Inferior parietal cortex (tissue), 1 donor: ENCODE data around the gene TEX53.

Experiments used
- DNase-seq: peaks from one replicate; pipeline ENCODE4 v3.0.0-alpha.2; 2016; ENCODE audit errors: extremely low spot score

The TEX53 gene

DNA sequence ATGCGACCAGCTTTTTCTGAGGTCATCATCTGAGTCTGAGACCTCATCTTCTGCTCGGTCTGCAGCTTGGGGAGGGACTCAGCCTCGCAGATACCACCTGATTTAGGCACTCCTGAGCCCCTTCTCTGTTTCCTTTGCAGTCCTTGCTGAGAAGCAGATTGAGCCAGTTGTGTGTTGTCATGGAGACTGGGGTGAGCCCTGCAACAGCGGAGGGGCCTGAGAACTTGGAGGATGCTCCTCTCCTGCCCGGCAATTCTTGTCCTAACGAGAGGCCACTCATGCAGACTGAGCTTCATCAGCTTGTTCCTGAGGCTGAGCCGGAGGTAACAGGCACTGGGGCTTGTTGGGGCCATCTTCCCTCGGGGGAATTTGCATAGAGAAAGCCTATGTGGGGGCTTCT is 19.2 kb downstream of the TEX53 start:
- DNase-seq = no peak

DNA sequence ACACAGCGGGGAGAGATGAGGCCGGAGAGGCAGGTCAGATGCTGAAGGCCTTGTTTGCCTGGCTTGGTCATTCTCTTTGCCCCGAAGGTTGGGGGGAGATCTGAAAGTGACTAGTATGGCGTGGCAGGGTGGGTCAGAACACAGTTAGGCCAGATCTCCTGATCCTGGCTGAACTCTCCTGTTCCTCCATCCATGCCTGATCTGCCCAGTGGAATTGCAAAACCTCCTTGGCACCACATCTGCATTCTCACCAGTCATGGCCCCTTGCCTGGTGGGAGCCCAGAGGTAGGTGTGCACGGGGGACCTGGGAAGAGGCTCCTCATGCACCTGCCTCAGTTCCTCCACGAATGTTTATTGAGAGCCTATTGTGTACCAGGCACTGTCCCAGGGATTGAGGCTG is 23.2 kb downstream of the TEX53 start:
- DNase-seq = no peak

DNA sequence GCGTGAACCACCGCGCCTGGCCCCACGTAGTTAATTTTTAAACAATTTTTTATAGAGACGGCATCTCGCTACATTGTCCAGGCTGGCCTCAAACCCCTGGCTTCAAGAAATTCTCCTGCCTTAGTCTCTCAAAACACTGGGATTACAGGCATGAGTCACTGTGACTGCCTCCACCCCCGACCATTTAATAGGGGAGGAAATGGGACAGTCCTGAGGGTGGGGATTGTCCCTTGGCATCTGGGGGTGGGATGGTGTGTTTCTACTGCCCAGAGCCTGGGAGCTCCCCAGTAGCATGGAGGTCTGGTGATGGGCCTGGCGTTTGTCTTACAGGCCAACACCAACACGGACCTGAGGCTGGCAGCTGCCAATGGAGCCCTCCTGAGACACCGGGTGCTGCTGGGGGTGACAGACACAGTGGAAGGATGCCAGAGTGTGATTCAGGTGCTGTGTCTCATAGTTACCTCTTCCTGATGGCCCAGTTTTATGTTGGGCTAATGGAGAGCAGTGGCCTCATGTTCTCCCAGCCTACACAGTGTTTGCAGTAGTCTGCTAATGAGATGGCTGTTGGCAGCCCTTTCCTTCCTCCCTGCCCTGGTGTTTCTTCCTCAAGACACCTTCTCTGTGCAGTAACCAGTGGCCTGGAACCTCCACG is 24.0 kb downstream of the TEX53 start:
- no peak for DNase-seq

DNA sequence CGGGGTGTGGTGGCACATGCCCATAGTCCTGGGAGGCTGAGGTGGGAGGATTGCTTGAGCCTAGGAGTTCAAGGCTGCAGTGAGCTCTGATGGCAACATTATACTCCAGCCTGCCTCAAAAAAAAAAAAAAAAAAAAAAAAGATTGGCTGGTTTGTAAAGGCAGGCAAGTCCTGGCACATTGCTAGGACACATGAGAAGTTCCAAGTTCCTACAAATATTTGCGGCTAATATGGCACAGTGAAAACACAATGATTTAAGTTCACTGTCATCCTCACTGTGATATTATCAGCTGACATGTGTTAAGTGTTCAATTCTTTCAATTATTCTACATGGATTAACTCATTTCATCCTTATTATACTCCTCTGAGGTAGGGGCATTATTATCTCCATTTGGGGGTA is 26.4 kb downstream of the TEX53 start:
- DNase-seq = no peak

DNA sequence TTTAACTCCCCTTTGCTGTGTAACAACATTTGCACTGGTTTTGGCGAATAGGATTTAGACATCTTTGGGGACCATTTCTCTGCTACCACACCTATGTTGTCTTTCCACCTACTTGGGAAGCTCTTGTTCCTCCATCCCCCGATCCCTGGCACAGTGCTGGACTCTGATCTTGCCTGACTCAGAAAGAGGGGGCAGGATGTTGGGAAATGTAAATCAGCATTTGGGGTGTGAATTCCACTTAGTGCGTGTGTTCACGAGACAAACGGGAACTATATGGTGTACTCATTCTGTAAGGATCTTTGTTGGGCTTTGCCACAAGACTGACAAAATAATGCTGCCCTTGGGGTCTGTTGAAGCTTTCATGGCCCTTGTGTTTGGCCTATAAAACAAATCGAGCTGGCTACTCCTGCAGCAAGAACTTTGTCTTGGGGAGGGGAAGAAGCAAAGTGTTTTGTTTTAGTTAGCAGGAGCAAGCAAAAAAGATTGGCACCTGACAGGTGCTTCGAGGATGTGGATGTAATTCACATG is 28.0 kb downstream of the TEX53 start:
- DNase-seq = peak; percentile 45

DNA sequence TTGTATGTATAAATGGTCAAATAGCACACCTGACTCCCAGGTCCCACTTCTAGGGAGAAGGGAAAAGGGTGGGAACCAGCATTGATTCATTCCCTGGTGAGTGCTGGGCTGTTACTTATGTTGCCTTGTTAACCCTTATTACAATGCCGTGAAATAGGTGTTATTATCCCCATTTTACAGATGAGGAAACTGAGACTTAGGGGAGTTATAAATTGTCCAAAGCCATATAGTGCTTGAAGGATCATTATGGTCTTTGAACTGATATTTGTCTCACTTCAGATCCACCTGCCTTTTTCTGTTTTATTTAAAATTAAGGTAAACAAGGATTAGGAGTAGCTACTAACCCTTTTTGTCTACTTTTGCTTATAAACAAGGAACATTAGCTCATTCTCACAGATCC is 30.1 kb downstream of the TEX53 start:
- no peak for DNase-seq

DNA sequence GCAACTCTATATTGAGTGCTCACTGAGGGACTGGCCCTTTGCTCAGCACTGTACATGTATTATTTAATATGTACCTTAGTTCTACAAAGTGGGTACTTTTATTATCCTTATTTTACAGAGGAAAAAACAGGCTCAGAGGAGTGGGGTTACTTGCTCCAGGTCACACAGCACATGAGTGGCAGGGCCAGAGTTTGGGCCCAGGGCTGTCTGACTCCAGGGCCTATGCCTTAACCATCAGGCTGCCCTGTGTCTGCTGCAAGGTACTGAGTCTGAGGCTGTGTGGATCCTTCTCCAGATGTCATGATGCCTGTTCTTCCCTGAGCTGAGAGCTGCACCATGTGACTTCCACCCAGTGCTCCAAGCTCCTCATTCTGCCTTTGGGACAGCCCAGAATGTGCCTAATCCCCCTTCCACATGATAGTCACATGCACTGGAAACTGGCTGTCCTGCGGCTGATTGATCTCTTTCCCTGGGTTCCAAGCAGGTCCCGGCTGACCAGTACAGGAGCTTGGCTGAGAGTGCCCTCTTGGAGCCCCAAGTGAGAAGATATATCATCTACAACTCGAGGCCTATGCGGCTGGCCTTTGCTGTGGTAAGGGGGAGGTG is 31.1 kb downstream of the TEX53 start:
- DNase-seq = no peak

DNA sequence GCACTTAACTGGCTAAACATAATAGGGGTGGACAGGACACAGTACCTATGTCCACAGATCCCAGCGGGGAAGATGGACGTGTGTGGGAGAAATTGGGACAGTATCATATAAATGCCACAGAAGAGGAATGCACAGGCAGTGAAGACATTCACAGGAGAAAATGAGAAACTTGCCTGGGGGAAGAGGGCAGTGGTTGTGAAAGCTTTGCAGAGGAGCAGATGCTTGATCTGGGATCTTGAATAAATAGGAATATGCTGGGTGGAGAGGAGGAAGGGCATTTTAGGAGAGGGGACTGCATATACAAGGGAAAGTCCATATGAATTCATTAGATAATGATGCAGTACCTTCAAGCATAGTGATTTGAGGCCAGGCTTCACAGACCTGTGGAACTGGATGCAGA is 32.9 kb downstream of the TEX53 start:
- DNase-seq = no peak

DNA sequence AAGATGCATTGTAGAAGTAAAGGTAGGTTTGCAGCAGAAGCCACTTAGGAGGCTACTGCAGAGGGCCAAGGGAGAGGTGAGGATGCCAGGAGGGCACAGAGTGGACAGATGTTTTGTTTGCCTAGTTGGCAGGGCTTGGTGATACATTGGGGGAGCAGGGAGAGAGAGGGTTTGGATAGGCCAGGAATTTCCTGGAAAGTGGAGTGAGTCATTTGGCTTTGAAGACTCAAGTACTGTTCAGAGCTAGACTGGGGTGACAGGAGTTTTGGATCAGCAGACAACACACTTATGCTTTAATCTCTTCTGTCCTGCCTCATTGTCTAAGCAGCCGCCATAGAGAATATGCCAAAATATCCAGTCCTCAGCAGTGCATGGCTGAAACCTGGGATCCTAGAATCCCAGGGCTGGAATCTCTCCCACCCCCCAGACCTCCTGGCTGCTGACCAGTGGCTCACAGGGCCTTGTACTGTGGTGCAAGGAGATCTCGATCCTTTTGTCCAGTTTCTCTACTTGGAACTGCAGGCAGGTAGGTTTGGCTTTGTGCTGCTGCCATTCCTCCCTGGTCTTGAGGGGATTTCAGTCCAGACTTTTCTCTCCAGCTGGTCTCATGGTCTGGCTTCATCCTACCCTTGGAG is 35.5 kb downstream of the TEX53 start:
- no peak for DNase-seq

DNA sequence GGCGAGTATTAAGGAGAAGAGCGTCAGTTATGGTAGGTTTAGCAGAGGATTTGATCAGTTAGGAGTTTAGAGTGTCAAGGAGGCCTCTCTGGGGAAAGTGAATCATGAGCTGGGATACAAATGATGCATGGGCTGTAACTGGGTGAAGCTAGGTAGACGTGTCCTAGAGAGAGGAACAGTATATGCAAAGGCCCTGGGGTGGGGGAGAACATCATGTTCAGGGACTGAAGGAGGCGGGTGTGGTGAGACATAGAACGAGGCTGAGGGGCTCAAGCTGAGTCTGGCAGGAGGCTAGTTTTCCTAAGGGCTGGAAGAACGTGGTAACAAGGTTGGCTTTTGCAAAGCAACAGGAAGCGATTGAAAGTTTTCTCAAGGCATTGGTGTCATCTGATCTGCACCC is 36.0 kb downstream of the TEX53 start:
- no peak for DNase-seq

DNA sequence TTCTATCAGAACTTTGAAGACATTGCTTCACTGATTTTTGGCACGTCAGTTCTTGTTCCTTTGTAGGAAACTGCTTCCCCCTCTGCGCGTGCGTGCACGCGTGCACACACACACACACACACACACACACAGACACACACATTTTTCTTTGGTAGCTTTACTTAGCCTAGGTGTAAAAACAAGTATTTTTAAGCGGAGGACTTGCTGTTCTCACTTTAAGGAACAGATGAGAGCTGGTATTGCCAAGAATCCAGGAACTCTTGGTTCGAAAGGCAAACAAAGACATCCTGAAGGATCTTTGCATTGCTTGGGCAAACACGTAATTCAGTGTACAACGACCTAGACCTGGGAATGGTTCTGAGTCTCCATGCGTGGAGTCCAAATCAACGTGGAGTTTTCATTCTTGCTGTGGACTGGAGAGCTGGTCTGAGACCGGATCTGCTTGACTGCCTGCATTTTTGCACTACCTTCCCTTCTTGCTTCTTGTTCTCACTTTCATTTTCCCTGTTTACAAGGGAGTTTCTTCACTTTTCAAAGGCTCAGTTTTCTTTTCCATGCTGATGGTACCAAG is 38.3 kb downstream of the TEX53 start:
- DNase-seq = peak; percentile 59

DNA sequence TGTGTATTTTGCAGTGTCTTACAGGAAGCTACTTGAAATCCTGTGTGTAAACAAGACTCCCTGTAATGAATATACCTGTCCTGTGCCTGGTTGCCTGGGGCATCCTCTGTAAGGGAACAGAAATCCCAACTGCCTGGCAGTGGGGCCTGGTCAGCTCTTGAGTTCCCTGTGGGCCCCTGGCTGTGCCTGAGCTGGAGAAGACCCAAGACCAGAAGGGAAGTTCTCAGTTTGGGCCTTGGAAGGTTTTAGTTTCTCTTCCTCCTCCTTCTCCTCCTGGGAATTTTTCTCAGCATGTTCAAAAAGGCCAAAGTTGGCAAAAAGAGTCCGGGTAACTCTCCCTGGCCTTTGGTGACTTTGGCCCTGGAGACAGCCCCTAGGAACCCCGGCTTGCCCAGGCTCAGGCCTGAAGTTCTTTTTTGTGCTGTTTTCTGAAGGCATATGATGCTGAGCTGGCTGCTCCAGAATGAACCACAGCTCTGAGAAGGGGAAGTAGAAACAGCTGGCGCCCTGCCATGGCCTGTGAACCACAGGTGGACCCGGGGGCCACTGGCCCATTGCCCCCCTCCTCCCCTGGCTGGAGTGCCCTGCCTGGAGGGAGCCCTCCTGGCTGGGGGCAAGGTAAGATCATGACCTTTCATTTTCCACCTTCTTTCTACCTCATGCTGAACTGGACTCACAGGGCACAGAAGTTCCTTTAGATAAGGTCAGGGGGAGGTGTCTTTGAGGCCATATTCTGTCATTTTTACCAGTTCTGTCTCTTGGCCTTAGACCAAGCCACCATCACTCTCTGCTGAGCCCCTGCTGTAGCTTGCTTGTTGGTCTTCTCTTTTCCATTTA is 40.7 kb downstream of the TEX53 start:
- DNase-seq = peak; percentile 28

DNA sequence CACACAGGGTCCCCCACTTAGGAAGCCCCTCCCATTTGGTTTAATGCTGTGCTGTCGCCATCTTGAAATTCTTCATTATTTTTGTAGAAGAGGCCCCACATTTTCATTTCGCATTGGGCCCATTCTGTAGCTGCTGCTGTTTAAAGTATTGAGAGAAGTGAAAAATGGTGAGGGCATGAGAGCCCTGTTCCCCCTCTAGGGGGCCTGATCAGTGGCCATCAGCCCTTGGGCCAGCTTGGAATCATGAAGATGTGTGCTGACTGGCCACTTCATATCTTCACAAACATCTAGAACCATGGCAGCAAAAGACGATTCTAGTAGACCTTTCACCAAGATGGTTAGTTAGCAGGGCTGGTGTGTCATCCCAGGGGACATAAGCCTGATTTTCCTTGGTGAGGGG is 43.2 kb downstream of the TEX53 start:
- DNase-seq = no peak

DNA sequence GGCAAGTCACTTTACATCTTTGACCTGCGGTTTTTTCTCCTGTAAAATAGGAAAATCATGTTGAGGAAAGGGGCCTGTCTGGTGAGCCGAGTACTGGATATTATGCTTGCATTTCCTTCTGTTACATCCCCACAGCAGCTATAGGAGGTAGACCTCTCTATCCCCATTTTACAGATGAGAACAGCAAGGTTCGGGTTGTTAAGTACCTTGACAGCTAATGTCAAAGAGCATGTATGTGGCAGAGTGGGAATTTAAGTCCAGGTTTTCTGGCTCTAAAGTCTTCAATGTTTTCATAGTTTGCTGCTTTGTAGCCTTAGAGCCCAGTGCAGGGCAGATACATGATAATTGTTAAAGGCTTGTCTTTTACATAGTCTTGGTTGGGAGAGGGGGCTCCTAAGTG is 43.7 kb downstream of the TEX53 start:
- DNase-seq = no peak

DNA sequence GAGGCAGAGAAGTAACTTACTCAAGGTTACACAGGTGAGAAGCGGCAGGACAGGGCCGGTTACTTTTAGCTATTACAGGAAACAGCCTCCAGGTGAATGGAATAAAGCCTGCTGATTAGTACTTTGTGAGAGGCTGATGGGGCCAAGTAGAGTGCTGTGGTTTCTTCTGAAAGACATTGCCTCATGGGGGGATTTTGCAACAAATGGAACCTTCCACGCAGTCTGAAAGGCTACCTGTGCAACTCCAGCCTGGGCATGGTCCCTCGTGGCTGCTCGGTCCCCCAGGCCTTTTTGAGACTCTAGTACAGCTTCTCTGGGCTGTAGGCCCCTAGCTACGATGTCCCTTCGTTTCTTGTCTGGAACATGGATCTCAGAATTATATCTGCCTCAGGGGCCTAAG is 44.5 kb downstream of the TEX53 start:
- DNase-seq = no peak

DNA sequence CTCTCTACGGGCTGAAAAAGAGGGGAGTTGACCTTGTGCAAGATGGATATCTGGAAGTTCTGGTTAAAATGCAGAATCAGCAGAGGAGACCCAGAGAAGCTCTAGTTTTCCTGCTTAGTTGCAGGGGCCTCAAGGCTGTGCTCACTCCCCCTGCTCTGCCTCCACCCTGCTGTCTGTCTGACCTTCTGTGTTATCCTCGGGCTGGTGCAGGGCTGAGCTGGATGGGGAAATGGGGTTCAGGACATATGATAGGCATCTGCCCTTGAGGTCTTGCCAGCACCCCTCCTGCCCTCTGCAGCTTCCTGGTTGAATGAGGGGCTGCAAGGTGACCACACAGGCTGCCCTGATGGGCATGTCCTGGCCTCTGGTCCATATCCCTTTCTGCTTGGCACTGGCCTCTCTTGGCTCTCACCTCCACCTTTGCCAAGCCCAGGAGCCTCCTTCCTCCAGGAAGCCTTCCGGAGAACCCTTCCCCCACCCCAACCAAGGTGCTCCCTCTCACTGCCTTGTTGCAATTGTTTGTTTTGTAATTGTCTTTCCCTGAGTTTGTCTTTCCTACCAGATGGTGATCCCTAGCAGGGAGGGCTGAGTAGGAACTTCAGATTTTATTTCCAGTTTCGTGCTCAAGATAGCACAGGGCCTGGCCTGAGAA is 45.2 kb downstream of the TEX53 start:
- DNase-seq = no peak

DNA sequence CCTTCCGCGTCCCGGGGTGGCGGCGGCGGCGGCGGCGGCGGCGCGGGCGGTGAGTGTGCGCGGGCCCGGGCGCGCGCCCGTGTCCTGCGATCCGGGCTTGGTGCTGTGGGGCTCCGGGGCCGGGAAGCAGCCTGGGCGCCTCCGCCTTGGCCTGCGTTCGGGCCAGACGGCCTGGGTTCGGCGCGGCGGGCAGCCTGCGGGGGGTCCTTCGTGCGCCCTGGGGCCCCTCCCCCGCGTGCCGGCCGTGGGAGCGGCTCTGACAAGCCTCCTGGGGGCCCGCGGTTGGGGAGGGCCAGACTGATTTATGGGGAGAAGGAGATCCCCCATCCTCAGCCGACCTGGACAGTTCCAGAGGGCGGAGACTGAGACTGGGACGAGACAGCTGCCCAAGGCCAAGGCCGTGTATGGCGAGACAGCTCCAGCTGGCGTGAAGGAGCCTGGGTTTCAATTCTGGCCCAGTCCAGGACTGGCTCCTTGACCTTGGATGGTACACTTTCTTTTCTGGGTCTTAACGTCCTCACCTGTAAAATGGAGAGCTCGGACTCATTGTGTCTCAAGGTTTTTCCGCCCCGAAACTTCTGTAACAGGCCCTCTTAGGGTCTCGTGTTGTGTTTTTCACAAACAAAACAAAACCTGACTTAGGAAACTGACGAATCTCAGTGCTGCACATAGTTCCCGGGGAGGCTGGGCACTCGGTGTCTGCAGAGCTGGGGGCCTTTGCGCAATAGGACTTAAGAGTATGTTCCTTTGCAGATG is 45.9 kb downstream of the TEX53 start:
- DNase-seq = no peak

DNA sequence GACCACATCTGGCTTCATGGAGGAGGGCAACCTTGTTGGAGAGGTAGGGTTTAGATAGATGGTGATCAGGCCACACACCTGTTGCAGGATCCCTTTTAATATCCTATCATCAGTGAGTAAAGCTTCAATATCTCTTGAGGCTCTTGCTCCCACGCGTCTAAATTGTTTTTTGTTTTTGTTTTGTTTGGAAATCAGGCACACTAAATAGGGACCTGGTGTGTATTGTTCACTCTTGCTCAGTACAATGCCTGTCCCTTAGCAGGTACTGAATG is 49.1 kb downstream of the TEX53 start:
- DNase-seq = no peak

DNA sequence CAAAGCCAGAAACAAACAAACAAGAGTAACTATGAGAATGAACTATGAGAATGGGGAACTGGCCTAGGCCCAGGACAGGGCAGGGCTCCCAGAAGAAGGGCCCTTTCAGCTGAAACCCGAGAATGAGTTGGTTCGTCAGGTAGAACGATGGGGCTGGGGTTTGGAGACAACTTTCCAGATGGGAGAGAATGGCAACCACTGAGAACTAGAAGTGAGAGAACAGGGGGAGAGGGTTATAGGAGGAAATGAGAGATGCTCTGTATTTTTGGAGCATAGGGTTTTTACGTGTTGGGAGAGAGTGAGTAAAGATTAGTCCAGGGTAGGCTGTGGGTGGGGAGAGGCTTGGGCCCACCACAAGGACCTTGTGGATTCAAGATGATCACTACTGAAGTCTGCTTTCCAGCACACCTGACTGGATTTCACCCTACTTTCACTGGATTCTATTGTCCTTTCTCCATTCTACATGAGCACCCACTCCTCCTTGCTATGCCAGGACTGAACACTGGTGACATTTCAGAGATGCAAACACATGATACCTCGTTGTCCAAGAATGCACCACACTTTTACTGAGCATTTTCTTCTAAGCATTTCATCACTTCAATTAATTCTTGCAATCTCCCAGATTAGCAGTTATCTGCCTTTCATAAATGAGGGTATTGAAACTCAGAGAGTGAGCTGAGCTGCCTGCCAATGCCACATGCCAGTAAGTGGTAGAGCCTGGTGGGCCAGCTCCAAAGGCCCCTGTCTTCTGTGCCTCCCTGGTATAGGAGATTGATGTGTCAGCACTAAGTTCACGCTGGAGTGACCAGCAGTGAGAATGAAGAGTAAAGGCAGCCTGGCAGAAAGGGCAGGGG is 49.7 kb downstream of the TEX53 start:
- DNase-seq = no peak

DNA sequence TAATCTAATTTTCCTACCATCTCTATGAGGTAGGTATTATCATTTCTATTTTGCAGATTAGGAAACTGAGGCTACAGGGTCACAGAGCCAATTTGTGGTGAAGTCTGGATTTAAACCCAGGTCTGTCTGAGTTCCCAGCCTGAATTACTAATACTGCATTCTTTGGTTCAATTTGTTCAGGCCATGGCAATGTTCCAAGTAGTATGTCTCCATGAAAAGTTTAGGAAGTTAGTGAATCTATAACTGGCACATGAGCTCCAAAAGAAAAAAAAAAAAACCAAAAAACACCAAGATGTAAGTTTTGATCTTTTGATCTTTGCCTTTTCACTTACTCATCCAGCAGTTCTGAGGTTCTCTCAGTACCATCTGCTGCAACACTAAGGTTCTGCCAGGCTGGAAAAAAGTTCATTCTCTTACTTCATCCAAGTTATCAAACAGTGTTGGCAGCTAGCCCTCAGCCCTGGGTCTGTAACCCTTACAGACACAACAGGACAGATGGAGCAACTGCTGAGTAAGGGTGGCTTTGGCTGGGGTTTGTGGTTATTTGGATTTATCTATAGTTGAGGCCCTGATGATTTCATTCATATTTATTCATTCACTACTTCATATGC is 50.9 kb downstream of the TEX53 start:
- DNase-seq = no peak
